GM18951 (cell line): ENCODE data around the gene FAM124A.

Experiments
- POLR2A ChIP-seq: IDR thresholded peaks from 4 replicates; pipeline ENCODE4 v1.6.1; 2011; ENCODE audit warnings: mild to moderate bottlenecking; ENCODE audit not compliant: insufficient read length, insufficient read depth; ENCODE audit errors: extremely low read depth
- in situ Hi-C: fragments of 300-500 bp; cut with MboI; formaldehyde crosslinking; loops from one replicate; pipeline ENCODE4 v1.12.0; 2022; ENCODE audit warnings: low sequenced_read_pairs, mixed read lengths, inconsistent platforms; ENCODE audit not compliant: unreplicated experiment

Gene FAM124A

GRCh38 chr13:51222037-51222685, at the start of gene FAM124A:
FAM124A (plus strand) TSS chr13:51222398; CDS start chr13:51222502, 104 bp downstream.
- no peak for TF ChIP-seq POLR2A
- in situ Hi-C loops: no loop called here

DNA sequence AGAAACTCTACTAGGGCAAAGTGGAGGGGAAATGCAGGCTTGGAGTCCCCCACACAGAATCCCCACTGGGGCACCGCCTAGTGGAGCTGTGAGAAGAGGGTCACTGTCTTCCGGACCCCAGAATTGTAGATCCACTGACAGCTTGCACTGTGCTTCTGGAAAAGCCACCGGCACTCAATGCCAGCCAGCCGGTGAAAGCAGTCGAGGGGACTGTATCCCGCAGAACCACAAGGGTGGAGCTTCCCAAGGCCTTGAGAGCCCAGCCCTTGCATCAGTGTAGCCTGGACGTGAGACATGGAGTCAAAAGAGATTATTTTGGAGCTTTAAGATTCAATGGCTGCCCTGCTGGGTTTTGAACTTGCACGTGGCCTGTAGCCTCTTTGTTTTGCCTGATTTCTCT, 47.2 kb upstream of the FAM124A start:
- TF ChIP-seq POLR2A: no peak
- in situ Hi-C loops: no loop called here

GRCh38 chr13:51175639-51176038, 46.6 kb upstream of the FAM124A start:
- TF ChIP-seq POLR2A: no peak

DNA sequence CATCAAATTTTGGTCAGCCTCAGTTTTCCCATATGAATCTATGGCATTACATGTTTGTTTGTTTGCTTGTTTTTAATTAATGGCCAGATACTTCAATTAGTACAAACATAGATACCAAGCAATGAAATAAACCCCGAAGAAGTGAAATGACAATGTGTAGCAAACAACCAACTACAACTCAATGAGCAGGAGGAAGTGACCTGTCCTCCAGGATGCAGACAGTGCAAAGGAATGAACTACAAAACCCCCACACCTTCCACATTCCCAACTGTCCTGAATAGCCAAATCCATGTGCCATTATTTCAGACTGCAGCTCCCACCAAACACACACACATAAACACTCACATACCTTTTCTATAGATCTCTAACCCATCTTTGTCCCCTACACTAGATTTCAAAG, 45.0 kb upstream of the FAM124A start:
- TF ChIP-seq POLR2A: no peak
- in situ Hi-C loops: no loop called here

More at GRCh38 chr13:51175639-51176038, 46.6 kb upstream of the FAM124A start:
- in situ Hi-C loops: no loop called here

DNA sequence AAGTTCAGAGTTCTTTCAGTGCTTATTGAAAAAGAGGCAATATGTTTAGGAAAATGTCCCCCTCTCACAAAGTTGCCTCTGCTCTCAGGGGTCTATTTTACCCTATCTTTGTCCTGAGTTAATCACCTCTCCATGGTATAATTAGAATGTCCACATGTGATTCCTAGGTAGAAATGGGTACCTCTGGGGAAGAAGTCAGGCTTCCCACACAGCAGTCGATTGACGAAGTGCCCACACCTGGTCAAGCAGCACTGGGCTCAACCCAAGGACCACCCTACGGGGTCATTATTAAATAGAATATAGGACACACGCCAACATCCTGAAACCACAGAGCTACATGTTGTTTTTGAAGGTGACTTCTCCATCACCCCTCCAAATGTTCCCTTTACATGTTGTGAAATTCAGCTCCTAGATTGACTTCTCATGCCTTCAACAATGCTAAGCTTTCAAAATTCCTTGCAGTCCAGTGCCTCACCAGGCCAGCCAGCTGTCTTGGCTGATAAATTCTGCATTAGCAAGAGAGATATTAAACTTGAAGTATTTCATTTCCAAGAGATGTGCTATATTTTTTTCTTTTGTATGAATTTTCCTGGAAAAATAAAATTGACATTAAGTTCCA, 43.6 kb upstream of the FAM124A start:
- in situ Hi-C loops: no loop called here
- TF ChIP-seq POLR2A: no peak

DNA sequence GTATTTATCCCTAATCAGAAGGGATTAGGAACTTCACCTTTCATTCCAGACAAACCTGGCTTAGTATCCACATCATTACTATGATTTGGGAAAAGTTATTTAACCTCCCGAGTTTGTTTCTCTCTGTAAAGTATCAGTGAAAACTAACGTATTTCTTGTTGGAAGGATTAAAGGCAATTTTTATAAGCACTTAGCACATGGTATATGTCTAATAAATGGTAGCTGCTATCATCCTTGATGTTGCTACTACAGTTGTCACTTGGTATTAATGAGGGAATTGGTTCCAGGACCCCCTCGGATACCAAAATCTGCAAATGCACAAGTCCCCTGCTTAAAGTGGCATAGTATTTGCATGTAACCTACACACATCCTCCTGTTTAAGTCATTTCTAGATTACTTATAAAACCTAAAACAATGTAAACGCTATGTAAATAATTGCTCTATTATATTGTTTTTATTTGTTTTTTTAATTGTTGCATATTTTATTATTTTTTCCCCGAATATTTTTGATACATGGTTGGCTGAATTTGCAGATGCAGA, 42.7 kb upstream of the FAM124A start:
- in situ Hi-C loops: no loop called here
- TF ChIP-seq POLR2A: no peak

GRCh38 chr13:51180853-51181511, 41.2 kb upstream of the FAM124A start:
- no peak for TF ChIP-seq POLR2A
- in situ Hi-C loops: no loop called here

GRCh38 chr13:51181786-51182383, 40.3 kb upstream of the FAM124A start:
- in situ Hi-C loops: no loop called here
- TF ChIP-seq POLR2A: no peak

DNA sequence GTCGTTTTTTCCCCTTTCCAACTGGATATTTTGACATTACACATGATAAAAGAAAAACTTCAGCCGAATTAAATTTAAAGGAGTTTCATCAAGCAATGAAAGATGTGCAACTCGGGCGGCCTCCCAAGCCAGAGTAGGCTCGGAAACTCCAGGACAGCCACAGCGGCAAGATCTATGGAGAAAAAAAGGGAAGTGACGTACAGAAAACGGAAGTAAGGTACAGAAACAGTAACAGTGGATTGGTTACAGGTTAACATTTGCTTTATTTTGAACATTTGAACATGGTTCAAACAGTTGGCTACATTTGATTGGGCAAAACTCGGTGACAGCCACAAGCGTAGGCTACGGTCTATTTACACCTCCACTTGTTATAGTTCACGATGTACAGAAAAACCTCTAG, 30.5 kb upstream of the FAM124A start:
- no peak for TF ChIP-seq POLR2A
- in situ Hi-C loops: no loop called here

DNA sequence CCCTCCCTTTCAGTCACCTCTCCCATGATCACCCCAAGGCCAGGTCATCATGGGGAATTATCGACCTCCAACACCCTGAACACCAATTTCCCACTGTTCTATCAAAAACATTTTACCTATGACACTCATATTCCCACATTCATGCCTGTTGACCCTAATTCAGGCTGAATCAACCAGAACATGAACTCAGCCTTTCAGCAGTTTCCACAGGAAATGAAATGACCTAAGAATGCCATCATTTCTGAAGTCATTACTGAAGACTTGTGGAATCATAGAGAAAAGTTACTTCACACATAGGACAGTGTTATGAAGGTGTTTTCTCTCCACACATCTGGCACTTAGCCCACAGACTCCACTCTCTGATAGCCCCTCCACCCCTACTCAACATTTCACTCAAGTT, 29.9 kb upstream of the FAM124A start:
- TF ChIP-seq POLR2A: no peak
- in situ Hi-C loops: no loop called here

GRCh38 chr13:51193387-51193786, 28.8 kb upstream of the FAM124A start:
- in situ Hi-C loops: no loop called here
- no peak for TF ChIP-seq POLR2A

- no peak for TF ChIP-seq POLR2A
Observed at GRCh38 chr13:51194942-51195341, 27.3 kb upstream of the FAM124A start.

GRCh38 chr13:51201886-51202285, 20.3 kb upstream of the FAM124A start:
- no peak for TF ChIP-seq POLR2A
- in situ Hi-C loops: no loop called here

More at GRCh38 chr13:51194942-51195341, 27.3 kb upstream of the FAM124A start:
- in situ Hi-C loops: no loop called here

DNA sequence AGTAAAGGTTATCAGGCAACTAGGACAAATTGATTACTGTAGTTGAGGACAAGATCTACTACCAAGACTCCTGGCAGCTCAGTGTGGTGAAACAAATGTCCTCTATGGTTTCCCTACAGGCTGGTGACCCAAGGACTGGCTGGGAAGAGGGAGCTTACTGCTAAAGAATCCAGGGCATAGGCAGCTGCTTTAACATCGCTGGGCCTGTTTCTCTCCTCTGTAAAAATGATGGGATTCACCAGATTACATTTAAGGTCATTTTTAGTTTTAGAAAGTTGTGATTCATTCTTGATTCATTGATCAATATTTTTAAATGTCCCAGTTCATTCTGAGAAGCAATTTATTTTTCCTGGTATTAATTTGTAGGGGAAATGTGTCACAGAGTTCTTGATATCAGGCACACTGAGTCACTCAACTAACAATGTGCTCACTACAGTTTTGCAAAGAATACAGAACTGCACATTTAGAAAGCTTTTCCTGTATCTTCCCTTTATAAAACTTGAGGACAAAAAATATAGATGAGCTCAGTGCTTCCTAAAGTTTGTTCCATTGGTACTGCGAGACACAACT, 19.6 kb upstream of the FAM124A start:
- in situ Hi-C loops: no loop called here
- no peak for TF ChIP-seq POLR2A
